IMR-90 (cell line): ENCODE measurements around the gene AAR2. TPM values are rescaled to one million over a fixed set of nuclear protein-coding genes. Genes with fewer than 3 reads are reported as not detected.

Experiments used
- ATAC-seq: fragments of 200-7000 bp; cut with Tn5 transposase; 2 replicates; pipeline ENCODE4 v1.9.1; 2020; ENCODE audit warnings: low read depth, mild to moderate bottlenecking, moderate library complexity
- BruUV-seq: library from RNA; stranded (reverse); fragments of 400-500 nt; replicated peaks from 2 replicates; lab custom pipeline; 2021; lab: Mats Ljungman, UMichigan
- CTCF ChIA-PET: fragments of 300-600 bp; formaldehyde crosslinking; extraction: SDS; loops from one replicate; lab custom pipeline; 2021; ENCODE audit warnings: antibody characterized with exemption; lab: Yijun Ruan, JAX
- POLR2A ChIA-PET: fragments of 300-600 bp; sonication (Branson Sonifier 250); formaldehyde crosslinking; loops from one replicate; lab custom pipeline; 2022; ENCODE audit warnings: antibody characterized with exemption; ENCODE audit not compliant: unreplicated experiment; lab: Charles Lee
- DNase-seq: peaks from one replicate; pipeline ENCODE4 v3.0.0; 2013
- H2AFZ ChIP-seq: replicated peaks from 2 replicates; pipeline ENCODE3; 2013; ENCODE audit warnings: low read length, mild to moderate bottlenecking; ENCODE audit not compliant: poor library complexity
- H2AK5ac ChIP-seq: 2 replicates; pipeline ENCODE4 v1.6.1; 2013; ENCODE audit warnings: low read depth, low read length, inconsistent platforms
- H2AK9ac ChIP-seq: replicated peaks from 2 replicates; pipeline ENCODE3; 2013; ENCODE audit warnings: mild to moderate bottlenecking, low read depth, low read length, moderate library complexity; ENCODE audit not compliant: poor library complexity
- H2BK120ac ChIP-seq: 2 replicates; pipeline ENCODE4 v1.6.1; 2013; ENCODE audit warnings: low read depth, low read length, inconsistent platforms
- H2BK15ac ChIP-seq: 3 replicates; pipeline ENCODE4 v1.6.1; 2013; ENCODE audit warnings: low read depth, low read length, inconsistent platforms
- H2BK20ac ChIP-seq: 2 replicates; pipeline ENCODE4 v1.6.1; 2013; ENCODE audit warnings: low read depth, mild to moderate bottlenecking, inconsistent platforms, low read length, moderate library complexity
- H2BK5ac ChIP-seq: 2 replicates; pipeline ENCODE4 v1.6.1; 2013; ENCODE audit warnings: mild to moderate bottlenecking, low read depth, low read length, inconsistent platforms; ENCODE audit not compliant: poor library complexity, severe bottlenecking
- H3K14ac ChIP-seq: replicated peaks from 2 replicates; pipeline ENCODE4 v1.6.1; 2013; ENCODE audit warnings: low read depth, low read length, inconsistent platforms
- H3K18ac ChIP-seq: 2 replicates; pipeline ENCODE4 v1.6.1; 2013; ENCODE audit warnings: low read depth, low read length, control low read depth
- H3K23ac ChIP-seq: 2 replicates; pipeline ENCODE4 v1.6.1; 2013; ENCODE audit warnings: low read depth, low read length, inconsistent platforms
- H3K27ac ChIP-seq: 2 replicates; pipeline ENCODE4 v1.5.1; 2013; ENCODE audit warnings: mild to moderate bottlenecking, control low read depth, low read length; ENCODE audit not compliant: insufficient read depth
- H3K27me3 ChIP-seq: 2 replicates; pipeline ENCODE4 v1.6.1; 2013; ENCODE audit warnings: low read length; ENCODE audit not compliant: control insufficient read depth, insufficient read depth
- H3K36me3 ChIP-seq: 2 replicates; pipeline ENCODE4 v1.6.1; 2013; ENCODE audit warnings: low read length, mixed read lengths; ENCODE audit not compliant: control insufficient read depth, insufficient read depth
- H3K4ac ChIP-seq: 2 replicates; pipeline ENCODE4 v1.6.1; 2013; ENCODE audit warnings: low read depth, low read length, inconsistent platforms
- H3K4me1 ChIP-seq: 2 replicates; pipeline ENCODE4 v1.6.1; 2013; ENCODE audit warnings: low read length, mixed read lengths; ENCODE audit not compliant: control insufficient read depth, insufficient read depth
- H3K4me2 ChIP-seq: 2 replicates; pipeline ENCODE4 v1.6.1; 2013; ENCODE audit warnings: low read depth, mild to moderate bottlenecking, control low read depth, low read length, moderate library complexity
- H3K4me3 ChIP-seq: 2 replicates; pipeline ENCODE4 v1.5.1; 2013; ENCODE audit warnings: low read depth, mild to moderate bottlenecking, control low read depth, low read length, moderate library complexity; ENCODE audit not compliant: insufficient read depth
- H3K56ac ChIP-seq: 2 replicates; pipeline ENCODE4 v1.6.1; 2013; ENCODE audit warnings: low read length, inconsistent platforms; ENCODE audit not compliant: insufficient read depth; ENCODE audit errors: extremely low read depth
- H3K79me1 ChIP-seq, 2 experiments: 2 replicates each; pipeline ENCODE4 v1.6.1; 2013; ENCODE audit warnings: low read length in 2 of 2, inconsistent platforms in 1 of 2, low read depth in 1 of 2
- H3K9ac ChIP-seq: 2 replicates; pipeline ENCODE4 v1.6.1; 2013; ENCODE audit warnings: low read depth, low read length, control low read depth
- H3K9me1 ChIP-seq: 2 replicates; pipeline ENCODE4 v1.6.1; 2013; ENCODE audit warnings: low read length, inconsistent platforms; ENCODE audit not compliant: insufficient read depth
- H3K9me3 ChIP-seq: 2 replicates; pipeline ENCODE4 v1.6.1; 2013; ENCODE audit warnings: low read length; ENCODE audit not compliant: control insufficient read depth, insufficient read depth
- H4K20me1 ChIP-seq: 2 replicates; pipeline ENCODE4 v1.6.1; 2013; ENCODE audit warnings: low read length, inconsistent platforms; ENCODE audit not compliant: insufficient read depth
- H4K5ac ChIP-seq: 2 replicates; pipeline ENCODE4 v1.6.1; 2013; ENCODE audit warnings: mild to moderate bottlenecking, low read depth, low read length, control low read depth
- H4K8ac ChIP-seq, 2 experiments: 2 replicates each; pipeline ENCODE4 v1.6.1; 2013; ENCODE audit warnings: low read depth in 2 of 2, low read length in 2 of 2, control low read depth in 1 of 2, inconsistent platforms in 1 of 2
- H4K91ac ChIP-seq: 2 replicates; pipeline ENCODE4 v1.6.1; 2013; ENCODE audit warnings: low read depth, low read length, inconsistent platforms; ENCODE audit not compliant: insufficient read depth
- BHLHE40 ChIP-seq: fragments of 150-350 bp; IDR thresholded peaks from 2 replicates; pipeline ENCODE4 v1.6.1; 2016; ENCODE audit warnings: mild to moderate bottlenecking, low read depth, low read length
- CEBPB ChIP-seq: IDR thresholded peaks from 2 replicates; pipeline ENCODE4 v1.6.1; 2012; ENCODE audit warnings: low read depth, low read length, improper control_type of control experiment
- CHD1 ChIP-seq: IDR thresholded peaks from 2 replicates; pipeline ENCODE4 v1.6.1; 2012; ENCODE audit warnings: low read depth, low read length, improper control_type of control experiment
- CTCF ChIP-seq: conservative IDR thresholded peaks from 2 replicates; pipeline ENCODE4 v1.5.1; 2012; ENCODE audit warnings: mild to moderate bottlenecking, low read depth, low read length, improper control_type of control experiment
- FOS ChIP-seq: fragments of 150-350 bp; IDR thresholded peaks from 2 replicates; pipeline ENCODE4 v1.6.1; 2016; ENCODE audit warnings: low read depth, low read length
- MAFK ChIP-seq: IDR thresholded peaks from 2 replicates; pipeline ENCODE4 v1.6.1; 2012; ENCODE audit warnings: low read depth, low read length, improper control_type of control experiment
- MAZ ChIP-seq: IDR thresholded peaks from 2 replicates; pipeline ENCODE4 v1.6.1; 2012; ENCODE audit warnings: low read depth, mild to moderate bottlenecking, low read length, improper control_type of control experiment, moderate library complexity, borderline replicate concordance
- MXI1 ChIP-seq: IDR thresholded peaks from 2 replicates; pipeline ENCODE4 v1.6.1; 2012; ENCODE audit warnings: low read depth, mild to moderate bottlenecking, low read length, moderate library complexity, borderline replicate concordance
- NFE2L2 ChIP-seq: fragments of 150-350 bp; IDR thresholded peaks from 2 replicates; pipeline ENCODE4 v1.6.1; 2016; ENCODE audit warnings: low read depth, mild to moderate bottlenecking, low read length
- POLR2A ChIP-seq: IDR thresholded peaks from 2 replicates; pipeline ENCODE4 v1.6.1; 2012; ENCODE audit warnings: mild to moderate bottlenecking, low read depth, low read length
- RAD21 ChIP-seq: IDR thresholded peaks from 2 replicates; pipeline ENCODE4 v1.6.1; 2012; ENCODE audit warnings: low read length, improper control_type of control experiment
- RCOR1 ChIP-seq: IDR thresholded peaks from 2 replicates; pipeline ENCODE4 v1.6.1; 2012; ENCODE audit warnings: mild to moderate bottlenecking, low read length, improper control_type of control experiment; ENCODE audit not compliant: insufficient replicate concordance
- RFX5 ChIP-seq: IDR thresholded peaks from 2 replicates; pipeline ENCODE4 v1.8.0; 2012; ENCODE audit warnings: low read depth, mild to moderate bottlenecking, low read length, moderate library complexity
- SMC3 ChIP-seq: fragments of 150-350 bp; IDR thresholded peaks from 2 replicates; pipeline ENCODE4 v1.6.1; 2016; ENCODE audit warnings: low read depth, mild to moderate bottlenecking, antibody characterized with exemption, low read length, moderate library complexity
- WGBS, 2 experiments: methylation state at CpG; one replicate each; pipeline versions ENCODE4 v1.1.5 to v1.1.7; 2013; ENCODE audit warnings: missing lambda C conversion rate in 2 of 2; ENCODE audit not compliant: insufficient read length in 1 of 2; ENCODE audit errors: extremely low coverage in 2 of 2; 5-methylcytosine and 5-hydroxymethylcytosine counted together
- dilution Hi-C: fragments of 300-500 bp; cut with HindIII; formaldehyde crosslinking; loops from one replicate; pipeline ENCODE4 v1.14.3; 2018; ENCODE audit warnings: low sequenced_read_pairs; ENCODE audit not compliant: unreplicated experiment
- in situ Hi-C: fragments of 300-500 bp; cut with MboI; formaldehyde crosslinking; loops from 3 replicates; pipeline ENCODE4 v1.14.3; 2019; ENCODE audit warnings: low sequenced_read_pairs, inconsistent platforms, mixed read lengths
- intact Hi-C: fragments of 100-400 bp; cut with micrococcal nuclease; formaldehyde crosslinking; loops from 2 replicates; pipeline ENCODE4 v1.10.0; 2022
- polyA plus RNA-seq, 3 experiments: library from polyadenylated mRNA; depleted of rRNA; stranded (reverse); fragments of >200 nt; gene quantifications; 2 replicates each; pipeline ENCODE4 v1.2.3, GENCODE V29; 2012; ENCODE audit warnings: low replicate concordance in 1 of 3
- total RNA-seq: library from RNA; depleted of rRNA; stranded (reverse); fragments of >200 nt; gene quantifications from 2 replicates; pipeline ENCODE4 v1.2.3, GENCODE V29; 2012
- TF ChIP-seq, protein P1 (sequence below): fragments of 150-350 bp; IDR thresholded peaks from 2 replicates; pipeline ENCODE4 v1.6.1; 2017; ENCODE audit warnings: mild to moderate bottlenecking, antibody characterized with exemption, low read length, low read depth
- TF ChIP-seq, protein P2 (sequence below): fragments of 150-350 bp; IDR thresholded peaks from 2 replicates; pipeline ENCODE4 v1.6.1; 2016; ENCODE audit warnings: low read depth, mild to moderate bottlenecking, low read length, moderate library complexity, borderline replicate concordance

Gene AAR2
- total and polyA plus RNA-seq, 2 of the 4 experiments (the other 2 are of a cell fraction) = 28.2 to 35.8 TPM

DNA sequence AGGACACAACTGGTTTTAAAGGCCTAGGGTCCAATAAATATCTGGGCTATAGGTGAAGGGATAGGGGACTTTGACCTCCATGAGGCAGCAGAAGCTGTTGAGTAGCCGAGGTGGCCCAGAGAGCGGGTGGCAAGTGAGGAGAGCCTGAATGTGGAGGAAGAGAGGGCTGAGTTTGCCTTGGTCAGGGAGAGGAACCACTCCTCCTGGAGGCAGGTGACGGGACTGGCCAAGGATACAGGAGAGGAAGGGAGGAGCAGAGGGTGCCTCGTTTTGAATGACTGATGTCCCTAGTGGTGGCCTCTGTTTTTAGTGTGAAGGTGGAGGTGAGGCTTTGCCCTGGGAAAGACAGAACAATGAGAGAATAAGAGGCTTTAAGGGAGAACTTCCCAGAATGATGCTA, 19.1 kb upstream of the AAR2 start:
- Histone ChIP-seq H2BK120ac (no peak overlapping the region), H3K9me1 (no peaks in the 10 kb centered on the region), H3K27ac (no peak overlapping the region), H3K9me3 (no peaks in the 10 kb centered on the region), H3K56ac (no peak overlapping the region), H3K79me1 (no peaks in the 10 kb centered on the region), H4K20me1 (no peaks in the 10 kb centered on the region), H3K4me2 (no peak overlapping the region), H3K27me3 (no peaks in the 10 kb centered on the region), H2BK15ac (no peak overlapping the region), H4K91ac (no peak overlapping the region), H4K5ac (no peak overlapping the region), H2AK5ac (no peak overlapping the region), H2AFZ (no peak overlapping the region), H2BK5ac (no peak overlapping the region), H3K18ac (no peak overlapping the region), H3K9ac (no peak overlapping the region), H4K8ac (no peak overlapping the region), H3K14ac (no peak overlapping the region), H3K4me3 (no peak overlapping the region), H3K36me3 (peaks cover 10% of the 10 kb centered on the region), H3K23ac (no peak overlapping the region), H3K4ac (no peak overlapping the region), H3K4me1 (no peaks in the 10 kb centered on the region), H2AK9ac (no peak overlapping the region), H2BK20ac (no peak overlapping the region)
- dilution Hi-C loops (no loop called here), in situ Hi-C loops (loop anchor here (25.0 kb wide), 1 partner anchor 695 kb away; no protein-coding TSS in a partner anchor), intact Hi-C loops (no loop called here)
- WGBS, 2 experiments = no CpG with 5 or more reads among the region's 4 CpGs
- no TSS peak for BruUV-seq
- ChIA-PET POLR2A (no interaction called here), CTCF (no interaction called here)
- DNase-seq (no peak), ATAC-seq (no peak)
- TF ChIP-seq MXI1 = no peak
- no peak for TF ChIP-seq RAD21
- no peak for TF ChIP-seq MAFK
- no peak for TF ChIP-seq CTCF
- no peak for TF ChIP-seq POLR2A
- TF ChIP-seq CHD1 = no peak
- no peak for TF ChIP-seq RFX5
- no peak for TF ChIP-seq FOS
- TF ChIP-seq, protein P1, sequence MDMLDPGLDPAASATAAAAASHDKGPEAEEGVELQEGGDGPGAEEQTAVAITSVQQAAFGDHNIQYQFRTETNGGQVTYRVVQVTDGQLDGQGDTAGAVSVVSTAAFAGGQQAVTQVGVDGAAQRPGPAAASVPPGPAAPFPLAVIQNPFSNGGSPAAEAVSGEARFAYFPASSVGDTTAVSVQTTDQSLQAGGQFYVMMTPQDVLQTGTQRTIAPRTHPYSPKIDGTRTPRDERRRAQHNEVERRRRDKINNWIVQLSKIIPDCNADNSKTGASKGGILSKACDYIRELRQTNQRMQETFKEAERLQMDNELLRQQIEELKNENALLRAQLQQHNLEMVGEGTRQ = no peak
- no peak for TF ChIP-seq MAZ
- TF ChIP-seq SMC3 = no peak
- no peak for TF ChIP-seq BHLHE40
- no peak for TF ChIP-seq CEBPB
- TF ChIP-seq, protein P2, sequence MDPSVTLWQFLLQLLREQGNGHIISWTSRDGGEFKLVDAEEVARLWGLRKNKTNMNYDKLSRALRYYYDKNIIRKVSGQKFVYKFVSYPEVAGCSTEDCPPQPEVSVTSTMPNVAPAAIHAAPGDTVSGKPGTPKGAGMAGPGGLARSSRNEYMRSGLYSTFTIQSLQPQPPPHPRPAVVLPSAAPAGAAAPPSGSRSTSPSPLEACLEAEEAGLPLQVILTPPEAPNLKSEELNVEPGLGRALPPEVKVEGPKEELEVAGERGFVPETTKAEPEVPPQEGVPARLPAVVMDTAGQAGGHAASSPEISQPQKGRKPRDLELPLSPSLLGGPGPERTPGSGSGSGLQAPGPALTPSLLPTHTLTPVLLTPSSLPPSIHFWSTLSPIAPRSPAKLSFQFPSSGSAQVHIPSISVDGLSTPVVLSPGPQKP = no peak
- no peak for TF ChIP-seq NFE2L2
- TF ChIP-seq RCOR1 = no peak
